H1 (cell line): ENCODE results near the gene EPHB1. TPM values are rescaled to one million over a fixed set of nuclear protein-coding genes. Genes with fewer than 3 reads are reported as not detected.

Source experiments
- RFX5 ChIP-seq: IDR thresholded peaks from 2 replicates; pipeline ENCODE4 v1.6.1; 2011; ENCODE audit warnings: low read depth, low read length, improper control_type of control experiment, borderline replicate concordance
- polyA plus RNA-seq, 7 experiments: library from polyadenylated mRNA; depleted of rRNA in 3 of 7; stranded (reverse) in 5 of 7; unstranded in 2 of 7; fragments of >200 nt in 5 of 7; fragments of 200-250 nt in 2 of 7; gene quantifications; 1 replicate in 5 of 7; 2 replicates in 1 of 7; 4 replicates in 1 of 7; pipeline versions ENCODE4 v1.2.1 to v1.2.3, GENCODE V29; 2011 to 2013; ENCODE audit warnings: missing spikeins in 2 of 7, mixed read lengths in 2 of 7
- total RNA-seq: library from RNA; stranded (reverse); fragmentation: NEBNext Ultra II Directional; extraction: Animal tissue kit (Norgen Biotek cat#: 25700); gene quantifications from 2 replicates; pipeline ENCODE4 v1.2.1, GENCODE V29; 2021

The EPHB1 gene
- total and polyA plus RNA-seq, 2 of the 8 experiments (the other 6 are each of a cell fraction or from before 2014, with no cell fraction given): 3.5 to 5.9 TPM

DNA sequence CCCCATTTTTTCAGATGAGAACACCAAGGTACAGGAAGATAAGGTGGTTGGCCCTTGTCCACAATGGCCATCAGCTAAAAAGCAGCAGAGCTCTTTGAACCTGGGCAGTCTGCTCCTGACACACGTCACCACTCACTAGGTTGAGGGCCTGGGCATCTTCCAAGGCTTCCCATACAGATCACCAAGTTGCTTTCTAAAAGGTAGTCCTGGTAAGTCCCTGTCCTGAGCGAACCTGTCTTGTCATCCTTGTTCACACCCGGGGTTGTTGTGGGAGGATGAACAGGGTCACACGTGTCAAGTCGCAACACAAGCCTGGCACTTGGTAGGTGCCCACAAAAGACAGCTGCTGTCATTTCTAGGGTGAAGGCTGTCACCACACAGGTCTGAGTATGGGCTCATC lies 260.4 kb downstream of the EPHB1 start (continued):
- no peak for TF ChIP-seq RFX5
